ENCODE data around the gene AGR2. TPM values are rescaled to one million over a fixed set of nuclear protein-coding genes. Genes with fewer than 3 reads are reported as not detected.
"Not testable (repeated sequence)": the region's sequence is repeated elsewhere in the genome, so short reads cannot be mapped to it uniquely, and the experiment has no call there.

AGR2 gene
- total and polyA plus RNA-seq, 12 donors = not detected

- Histone ChIP-seq H3K27ac (no peak overlapping the region), H3K4me1 (peaks cover 0 to 24% (median 0%) of the 10 kb centered on the region in 9 donors), H3K27me3 (no peaks in the 10 kb centered on the region), H3K9me3 (peaks cover 0 to 6% (median 0%) of the 10 kb centered on the region in 11 donors), H3K36me3 (peaks cover 0 to 6% (median 0%) of the 10 kb centered on the region in 9 donors), H3K4me3 (no peak overlapping the region)
- DNase-seq (no peak), ATAC-seq (no peak)
- WGBS, 2 donors = 93 to 96% methylated on average over 2 of the region's 2 CpGs
- no peak for TF ChIP-seq CTCF (IDR thresholded peaks at IDR 0.05)
- intact Hi-C loops (cut with DNase I) = no loop called here
Observed at GRCh38 chr7:16773884-16774283, 30.9 kb downstream of the AGR2 start.

- ATAC-seq = no peak
- H3K9me3 ChIP-seq = peaks cover 0 to 12% (median 0%) of the 10 kb centered on the region in 11 donors
- intact Hi-C loops (cut with DNase I) = no loop called here
Observed at GRCh38 chr7:16773326-16773725, 31.5 kb downstream of the AGR2 start.

GRCh38 chr7:16770657-16771329 lies 34.0 kb downstream of the AGR2 start:
- H3K4me3 ChIP-seq = no peak overlapping the region
- peaks cover 0 to 30% (median 0%) of the 10 kb centered on the region in 9 donors for H3K4me1 ChIP-seq
- no peak for TF ChIP-seq CTCF (IDR thresholded peaks at IDR 0.05)
- peak overlapping the region in 1 of 10 donors; percentile 7 for H3K27ac ChIP-seq
- peaks cover 0 to 15% (median 0%) of the 10 kb centered on the region in 11 donors for H3K9me3 ChIP-seq
- no peak for DNase-seq
- H3K36me3 ChIP-seq = no peaks in the 10 kb centered on the region
- no peaks in the 10 kb centered on the region for H3K27me3 ChIP-seq
- intact Hi-C loops (cut with DNase I) = no loop called here
- 83 to 88% methylated on average over 6 of the region's 6 CpGs for WGBS, 2 donors
- no peak for ATAC-seq

More at GRCh38 chr7:16773326-16773725, 31.5 kb downstream of the AGR2 start:
- no peak for TF ChIP-seq CTCF (IDR thresholded peaks at IDR 0.05)
- no peaks in the 10 kb centered on the region for H3K27me3 ChIP-seq
- 24 to 37% methylated on average over 2 of the region's 2 CpGs for WGBS, 2 donors
- no peak for DNase-seq
- peaks cover 0 to 24% (median 0%) of the 10 kb centered on the region in 9 donors for H3K4me1 ChIP-seq
- H3K36me3 ChIP-seq = peaks cover 0 to 4% (median 0%) of the 10 kb centered on the region in 9 donors
- no peak overlapping the region for H3K27ac ChIP-seq
- no peak overlapping the region for H3K4me3 ChIP-seq

GRCh38 chr7:16769994-16770393 lies 34.8 kb downstream of the AGR2 start:
- H3K27ac ChIP-seq; H3K36me3 ChIP-seq; DNase-seq; intact Hi-C loops (cut with DNase I); H3K27me3 ChIP-seq; H3K4me3 ChIP-seq; ATAC-seq: not testable (repeated sequence)
- H3K4me1 ChIP-seq = peaks cover 0 to 36% (median 4%) of the 10 kb centered on the region in 9 donors
- peaks cover 0 to 15% (median 0%) of the 10 kb centered on the region in 11 donors for H3K9me3 ChIP-seq
- 92 to 96% methylated on average over 3 of the region's 3 CpGs for WGBS, 2 donors

- Histone ChIP-seq H3K4me1 (peaks cover 0 to 21% (median 5%) of the 10 kb centered on the region in 9 donors), H3K4me3 (peak overlapping the region in 1 of 10 donors; percentile 9), H3K9me3 (peaks cover 0 to 15% (median 0%) of the 10 kb centered on the region in 11 donors), H3K27ac (peak overlapping the region in 9 of 10 donors; percentile 52 to 89 (median 70)), H3K27me3 (no peaks in the 10 kb centered on the region), H3K36me3 (no peaks in the 10 kb centered on the region)
- peak in 6 of 8 donors; percentile 29 to 74 (median 64) for ATAC-seq
- 69 to 80% methylated on average over 2 of the region's 2 CpGs for WGBS, 2 donors
- no peak for DNase-seq
- no peak for TF ChIP-seq CTCF (IDR thresholded peaks at IDR 0.05)
- intact Hi-C loops (cut with DNase I) = no loop called here
Observed at GRCh38 chr7:16765436-16765859, 39.4 kb downstream of the AGR2 start.

Data from heart right ventricle (tissue), 16 donors.